Activated CD8-positive, alpha-beta T cell treated with anti-CD3 and anti-CD28 coated beads, Interleukin-2, amount 10 ng/mL, durations not matched to agents 7 days and 5 days (primary cell): Measurements from ENCODE around the gene TNFAIP8. TPM values are rescaled to one million over a fixed set of nuclear protein-coding genes. Genes with fewer than 3 reads are reported as not detected.
A peak's percentile ranks its signal among the peaks of the same experiment; 100 is the strongest.

Experiments
- ATAC-seq: fragments of 150-1000 bp; cut with Tn5 transposase; one replicate; pipeline ENCODE4 v1.10.0; 2021; ENCODE audit warnings: moderate library complexity
- CTCF ChIA-PET: fragments of 350-600 bp; sonication (Branson Sonifier 250); formaldehyde crosslinking; loops from one replicate; lab custom pipeline; 2021; ENCODE audit warnings: antibody characterized with exemption; lab: Charles Lee
- POLR2A ChIA-PET: fragments of 350-600 bp; sonication (Branson Sonifier 250); formaldehyde crosslinking; loops from one replicate; lab custom pipeline; 2021; ENCODE audit warnings: antibody characterized with exemption; lab: Charles Lee
- DNase-seq: peaks from one replicate; pipeline ENCODE4 v3.0.0-alpha.2; 2020
- H3K27ac Mint-ChIP-seq: one replicate; pipeline ENCODE4 v1.8.0; 2021; ENCODE audit warnings: mild to moderate bottlenecking, mixed read lengths
- H3K27me3 Mint-ChIP-seq: one replicate; pipeline ENCODE4 v1.8.0; 2021; ENCODE audit warnings: low read depth, mixed read lengths
- H3K36me3 Mint-ChIP-seq: one replicate; pipeline ENCODE4 v1.8.0; 2021; ENCODE audit warnings: low read depth, mixed read lengths
- H3K4me1 Mint-ChIP-seq: one replicate; pipeline ENCODE4 v1.8.0; 2021; ENCODE audit warnings: low read depth, mixed read lengths
- H3K4me3 Mint-ChIP-seq: one replicate; pipeline ENCODE4 v1.8.0; 2021; ENCODE audit warnings: mild to moderate bottlenecking, mixed read lengths
- H3K9me3 Mint-ChIP-seq: one replicate; pipeline ENCODE4 v1.8.0; 2022; ENCODE audit warnings: mixed read lengths; ENCODE audit not compliant: insufficient read depth
- total RNA-seq, 2 experiments: library from RNA; stranded (reverse); gene quantifications; one replicate each; pipeline ENCODE4 v1.2.3, GENCODE V29; 2021

The TNFAIP8 gene
- total RNA-seq, 2 experiments from 2014 or later: 123 to 127 TPM

- no peaks in the 10 kb centered on the region for H3K27me3 Mint-ChIP-seq
- H3K27ac Mint-ChIP-seq: peak overlapping the region; percentile 22
- H3K4me3 Mint-ChIP-seq: no peak overlapping the region
- no peaks in the 10 kb centered on the region for H3K9me3 Mint-ChIP-seq
- ChIA-PET POLR2A (interaction anchor here (0.8 to 2.2 kb wide), 3 partner anchors 13 to 26 kb away, joined by 3 to 11 read pairs (median 3); no protein-coding TSS in a partner anchor), CTCF (interaction anchor here (0.8 to 3.1 kb wide), 9 partner anchors 9 to 391 kb away, joined by 3 to 32 read pairs (median 5); partner anchors contain the start of gene DTWD2)
- DNase-seq (no peak), ATAC-seq (no peak)
- H3K4me1 Mint-ChIP-seq: peaks cover 70% of the 10 kb centered on the region
- peaks cover 55% of the 10 kb centered on the region for H3K36me3 Mint-ChIP-seq
These were observed 23.3 kb downstream of the TNFAIP8 start for GRCh38 chr5:119379096-119379495.

GRCh38 chr5:119379942-119380547, 24.2 kb downstream of the TNFAIP8 start:
- Mint-ChIP-seq H3K4me3 (no peak overlapping the region), H3K27ac (no peak overlapping the region), H3K4me1 (peaks cover 73% of the 10 kb centered on the region), H3K36me3 (peaks cover 54% of the 10 kb centered on the region), H3K27me3 (no peaks in the 10 kb centered on the region), H3K9me3 (no peaks in the 10 kb centered on the region)
- DNase-seq (no peak), ATAC-seq (no peak)
- CTCF ChIA-PET: interaction anchor here (0.9 to 3.1 kb wide), 5 partner anchors 10 to 392 kb away, joined by 3 to 32 read pairs (median 9); partner anchors contain the start of gene DTWD2
- POLR2A ChIA-PET: interaction anchor here (0.7 to 1.2 kb wide), 3 partner anchors 10 to 26 kb away, joined by 3 read pairs; no protein-coding TSS in a partner anchor

GRCh38 chr5:119382169-119382568, 26.4 kb downstream of the TNFAIP8 start:
- H3K27ac Mint-ChIP-seq: peak overlapping the region; percentile 51
- no peaks in the 10 kb centered on the region for H3K27me3 Mint-ChIP-seq
- no peak overlapping the region for H3K4me3 Mint-ChIP-seq
- ATAC-seq (no peak), DNase-seq (no peak)
- POLR2A ChIA-PET: no interaction called here
- H3K4me1 Mint-ChIP-seq: peaks cover 77% of the 10 kb centered on the region
- CTCF ChIA-PET: interaction anchor here (1.0 kb wide), 1 partner anchor 30 kb away, joined by 3 read pairs; no protein-coding TSS in a partner anchor
- no peaks in the 10 kb centered on the region for H3K9me3 Mint-ChIP-seq
- H3K36me3 Mint-ChIP-seq: peaks cover 49% of the 10 kb centered on the region

GRCh38 chr5:119383008-119383407, 27.2 kb downstream of the TNFAIP8 start:
- POLR2A ChIA-PET: no interaction called here
- ATAC-seq: no peak
- DNase-seq: no peak
- Mint-ChIP-seq H3K27me3 (no peaks in the 10 kb centered on the region), H3K4me3 (no peak overlapping the region), H3K36me3 (peaks cover 44% of the 10 kb centered on the region), H3K27ac (no peak overlapping the region), H3K9me3 (no peaks in the 10 kb centered on the region), H3K4me1 (peaks cover 76% of the 10 kb centered on the region)
- CTCF ChIA-PET: interaction anchor here (0.9 kb wide), 1 partner anchor 12 kb away, joined by 3 read pairs; no protein-coding TSS in a partner anchor

- H3K27me3 Mint-ChIP-seq: no peaks in the 10 kb centered on the region
- H3K36me3 Mint-ChIP-seq: peaks cover 47% of the 10 kb centered on the region
- peak overlapping the region; percentile 58 for H3K27ac Mint-ChIP-seq
- no peak for ATAC-seq
- peaks cover 74% of the 10 kb centered on the region for H3K4me1 Mint-ChIP-seq
- ChIA-PET POLR2A (no interaction called here), CTCF (no interaction called here)
- no peaks in the 10 kb centered on the region for H3K9me3 Mint-ChIP-seq
- H3K4me3 Mint-ChIP-seq: no peak overlapping the region
- no peak for DNase-seq
These were observed 29.3 kb downstream of the TNFAIP8 start for GRCh38 chr5:119385136-119385535.

GRCh38 chr5:119385536-119386128, 29.8 kb downstream of the TNFAIP8 start:
- peaks cover 48% of the 10 kb centered on the region for H3K36me3 Mint-ChIP-seq
- POLR2A ChIA-PET: interaction anchor here (0.7 kb wide), 1 partner anchor 29 kb away, joined by 4 read pairs; no protein-coding TSS in a partner anchor

GRCh38 chr5:119386596-119387344, 31.0 kb downstream of the TNFAIP8 start:
- Mint-ChIP-seq H3K36me3 (peaks cover 49% of the 10 kb centered on the region), H3K27me3 (no peaks in the 10 kb centered on the region), H3K9me3 (no peaks in the 10 kb centered on the region), H3K4me3 (no peak overlapping the region), H3K4me1 (peaks cover 71% of the 10 kb centered on the region), H3K27ac (no peak overlapping the region)
- no peak for ATAC-seq
- POLR2A ChIA-PET: no interaction called here
- no peak for DNase-seq
- CTCF ChIA-PET: interaction anchor here (1.0 to 1.9 kb wide), 3 partner anchors 9 to 399 kb away, joined by 4 to 12 read pairs (median 6); partner anchors contain the start of gene DTWD2

More at GRCh38 chr5:119385536-119386128, 29.8 kb downstream of the TNFAIP8 start:
- H3K27ac Mint-ChIP-seq: no peak overlapping the region
- CTCF ChIA-PET: interaction anchor here (0.6 to 1.9 kb wide), 4 partner anchors 8 to 398 kb away, joined by 3 to 12 read pairs (median 5); partner anchors contain the start of gene DTWD2
- ATAC-seq (no peak), DNase-seq (no peak)
- H3K4me3 Mint-ChIP-seq: no peak overlapping the region
- no peaks in the 10 kb centered on the region for H3K9me3 Mint-ChIP-seq
- H3K27me3 Mint-ChIP-seq: no peaks in the 10 kb centered on the region
- H3K4me1 Mint-ChIP-seq: peaks cover 74% of the 10 kb centered on the region

- Mint-ChIP-seq H3K9me3 (no peaks in the 10 kb centered on the region), H3K4me3 (no peak overlapping the region), H3K4me1 (peaks cover 75% of the 10 kb centered on the region), H3K36me3 (peaks cover 57% of the 10 kb centered on the region), H3K27me3 (no peaks in the 10 kb centered on the region), H3K27ac (peak overlapping the region; percentile 11)
- ATAC-seq (no peak), DNase-seq (no peak)
- CTCF ChIA-PET: no interaction called here
- POLR2A ChIA-PET: no interaction called here
These were observed 32.3 kb downstream of the TNFAIP8 start for GRCh38 chr5:119387945-119388618.

- no peak for DNase-seq
- no peak for ATAC-seq
- Mint-ChIP-seq H3K4me3 (no peak overlapping the region), H3K9me3 (no peaks in the 10 kb centered on the region), H3K36me3 (peaks cover 61% of the 10 kb centered on the region), H3K4me1 (peaks cover 75% of the 10 kb centered on the region), H3K27me3 (no peaks in the 10 kb centered on the region), H3K27ac (peak overlapping the region; percentile 40)
- ChIA-PET POLR2A (interaction anchor here (0.6 to 1.2 kb wide), 2 partner anchors 19 to 795 kb away, joined by 3 to 6 read pairs; no protein-coding TSS in a partner anchor), CTCF (no interaction called here)
These were observed 32.9 kb downstream of the TNFAIP8 start for GRCh38 chr5:119388619-119389190.

GRCh38 chr5:119389288-119390030, 33.6 kb downstream of the TNFAIP8 start:
- Mint-ChIP-seq H3K27ac (peak overlapping the region; percentile 40), H3K4me3 (no peak overlapping the region), H3K36me3 (peaks cover 62% of the 10 kb centered on the region), H3K4me1 (peaks cover 73% of the 10 kb centered on the region), H3K27me3 (no peaks in the 10 kb centered on the region), H3K9me3 (no peaks in the 10 kb centered on the region)
- ChIA-PET POLR2A (interaction anchor here (0.6 to 1.4 kb wide), 3 partner anchors 10 to 794 kb away, joined by 3 to 6 read pairs (median 3); no protein-coding TSS in a partner anchor), CTCF (interaction anchor here (1.1 to 1.6 kb wide), 2 partner anchors 11 to 401 kb away, joined by 3 to 4 read pairs; partner anchors contain the start of gene DTWD2)
- DNase-seq: no peak
- peak; percentile 50 for ATAC-seq
